Esophagus muscularis mucosa (tissue), 4 donors: Measurements from ENCODE around the gene CCDC66.

ENCODE experiments used
- EP300 ChIP-seq: sonication (generic); formaldehyde crosslinking; IDR thresholded peaks from one replicate; pipeline ENCODE4 v1.6.1; 2017; ENCODE audit warnings: antibody characterized with exemption
- POLR2A ChIP-seq: fragments of 450-650 bp; IDR thresholded peaks from one replicate; pipeline ENCODE4 v1.6.1; 2017; ENCODE audit warnings: antibody characterized with exemption, moderate library complexity, mild to moderate bottlenecking, low read depth
- TF ChIP-seq, protein P1 (sequence below), 3 experiments: fragments of 200-600 bp in 2 of 3; fragments of 450-650 bp in 1 of 3; sonication (generic) in 2 of 3; IDR thresholded peaks; one replicate each; pipeline ENCODE4 v1.5.1; 2017 to 2019; ENCODE audit warnings: antibody characterized with exemption in 3 of 3, mild to moderate bottlenecking in 2 of 3, moderate library complexity in 1 of 3

DNA sequence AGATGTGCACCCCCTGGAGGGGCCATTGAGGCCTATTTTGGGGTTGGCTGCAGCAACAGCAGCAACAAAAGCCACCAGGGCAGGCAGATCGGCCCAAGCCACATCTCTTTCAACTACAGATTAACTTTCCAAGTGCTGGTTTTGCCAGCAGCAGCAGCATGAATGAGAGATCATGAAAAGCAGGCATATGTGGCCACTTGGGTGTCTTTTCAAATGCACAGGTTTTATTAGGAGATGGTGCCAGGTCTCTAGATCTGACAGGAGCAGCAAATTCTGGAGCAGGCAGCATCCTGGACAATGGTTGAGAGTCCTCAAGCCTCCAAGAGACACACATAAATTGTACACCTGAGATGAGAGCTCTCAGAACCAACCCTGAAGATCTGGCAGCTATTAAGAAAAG, 31.7 kb upstream of the CCDC66 start:
- TF ChIP-seq, protein P1, sequence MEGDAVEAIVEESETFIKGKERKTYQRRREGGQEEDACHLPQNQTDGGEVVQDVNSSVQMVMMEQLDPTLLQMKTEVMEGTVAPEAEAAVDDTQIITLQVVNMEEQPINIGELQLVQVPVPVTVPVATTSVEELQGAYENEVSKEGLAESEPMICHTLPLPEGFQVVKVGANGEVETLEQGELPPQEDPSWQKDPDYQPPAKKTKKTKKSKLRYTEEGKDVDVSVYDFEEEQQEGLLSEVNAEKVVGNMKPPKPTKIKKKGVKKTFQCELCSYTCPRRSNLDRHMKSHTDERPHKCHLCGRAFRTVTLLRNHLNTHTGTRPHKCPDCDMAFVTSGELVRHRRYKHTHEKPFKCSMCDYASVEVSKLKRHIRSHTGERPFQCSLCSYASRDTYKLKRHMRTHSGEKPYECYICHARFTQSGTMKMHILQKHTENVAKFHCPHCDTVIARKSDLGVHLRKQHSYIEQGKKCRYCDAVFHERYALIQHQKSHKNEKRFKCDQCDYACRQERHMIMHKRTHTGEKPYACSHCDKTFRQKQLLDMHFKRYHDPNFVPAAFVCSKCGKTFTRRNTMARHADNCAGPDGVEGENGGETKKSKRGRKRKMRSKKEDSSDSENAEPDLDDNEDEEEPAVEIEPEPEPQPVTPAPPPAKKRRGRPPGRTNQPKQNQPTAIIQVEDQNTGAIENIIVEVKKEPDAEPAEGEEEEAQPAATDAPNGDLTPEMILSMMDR (IDR thresholded peaks at IDR 0.05), result no peak
- TF ChIP-seq EP300, result no peak
- TF ChIP-seq POLR2A, result no peak
